Kidney (tissue), 14 donors: ENCODE data around the gene COMMD3. TPM values are rescaled to one million over a fixed set of nuclear protein-coding genes. Genes with fewer than 3 reads are reported as not detected.

Experiments
- DNase-seq, 5 donors: peaks; one replicate each; pipeline ENCODE4 v3.0.0-alpha.2; 2013 to 2020
- FAIRE-seq: peaks from 2 replicates; lab custom pipeline; 2012; peaks lifted over from hg19 to GRCh38; lab: Jason Lieb, UNC
- H3K27ac ChIP-seq, 2 donors: one replicate each; pipeline ENCODE4 v1.7.0; 2013; ENCODE audit warnings: low read depth in 2 of 2, low read length in 2 of 2, inconsistent platforms in 1 of 2
- H3K27me3 ChIP-seq: one replicate; pipeline ENCODE4 v1.7.1; 2013; ENCODE audit warnings: low read length, inconsistent platforms; ENCODE audit not compliant: control insufficient read depth, insufficient read depth
- H3K36me3 ChIP-seq, 3 donors: one replicate each; pipeline versions ENCODE4 v1.7.0 to v1.7.1; 2013; ENCODE audit warnings: low read length in 3 of 3, control low read depth in 1 of 3, inconsistent platforms in 1 of 3; ENCODE audit not compliant: insufficient read depth in 3 of 3, control insufficient read depth in 2 of 3
- H3K4me1 ChIP-seq, 3 donors: one replicate each; pipeline versions ENCODE4 v1.7.0 to v1.7.1; 2013; ENCODE audit warnings: low read length in 3 of 3, inconsistent platforms in 1 of 3, low read depth in 1 of 3; ENCODE audit not compliant: control insufficient read depth in 2 of 3, insufficient read depth in 2 of 3
- H3K4me3 ChIP-seq, 3 donors: one replicate each; pipeline versions ENCODE4 v1.7.0 to v1.8.1; 2013; ENCODE audit warnings: low read length in 3 of 3, control low read depth in 1 of 3, inconsistent platforms in 1 of 3
- H3K9ac ChIP-seq, 3 donors: one replicate each; pipeline versions ENCODE4 v1.7.0 to v1.7.1; 2013; ENCODE audit warnings: low read length in 3 of 3, control low read depth in 1 of 3, inconsistent platforms in 1 of 3
- H3K9me3 ChIP-seq, 3 donors: one replicate each; pipeline versions ENCODE4 v1.7.0 to v1.7.1; 2013; ENCODE audit warnings: low read length in 3 of 3, control low read depth in 1 of 3, inconsistent platforms in 1 of 3; ENCODE audit not compliant: control insufficient read depth in 2 of 3, insufficient read depth in 1 of 3
- intact Hi-C: fragments of 100-400 bp; cut with DNase I; formaldehyde crosslinking; loops from one replicate; pipeline ENCODE4 v1.11.1; 2022
- polyA plus RNA-seq: library from polyadenylated mRNA; stranded (reverse); fragments of 350-450 nt; fragmentation: Illumina TruSeq; extraction: RNeasy Lipid Tissue Mini Kit (QIAGEN cat#74804); gene quantifications from one replicate; pipeline ENCODE4 v1.2.3, GENCODE V29; 2014; ENCODE audit warnings: low read depth, low replicate concordance; ENCODE audit not compliant: insufficient read depth
- total RNA-seq: library from RNA; stranded (reverse); fragmentation: NEBNext Ultra II Directional; extraction: Animal tissue kit (Norgen Biotek cat#: 25700); gene quantifications from one replicate; pipeline ENCODE4 v1.2.1, GENCODE V29; 2021
- TF ChIP-seq, protein P1 (sequence below): IDR thresholded peaks from 3 replicates; pipeline ENCODE4 v1.5.1; 2012; ENCODE audit warnings: mild to moderate bottlenecking, moderate library complexity, borderline replicate concordance; ENCODE audit not compliant: insufficient read depth; ENCODE audit errors: extremely low read depth
- donor health status: control.
- donor health status: control.
- donor health status: control.
- donor health status: control.
- donor health status: control.
- donor health status: DM: yes; HTN: yes; CAD: no.
- donor health status: Normal renal cell carcinoma (clear cell type).

Gene COMMD3
- total and polyA plus RNA-seq, 2 donors from 2014 or later: 46.2 to 72.8 TPM

DNA sequence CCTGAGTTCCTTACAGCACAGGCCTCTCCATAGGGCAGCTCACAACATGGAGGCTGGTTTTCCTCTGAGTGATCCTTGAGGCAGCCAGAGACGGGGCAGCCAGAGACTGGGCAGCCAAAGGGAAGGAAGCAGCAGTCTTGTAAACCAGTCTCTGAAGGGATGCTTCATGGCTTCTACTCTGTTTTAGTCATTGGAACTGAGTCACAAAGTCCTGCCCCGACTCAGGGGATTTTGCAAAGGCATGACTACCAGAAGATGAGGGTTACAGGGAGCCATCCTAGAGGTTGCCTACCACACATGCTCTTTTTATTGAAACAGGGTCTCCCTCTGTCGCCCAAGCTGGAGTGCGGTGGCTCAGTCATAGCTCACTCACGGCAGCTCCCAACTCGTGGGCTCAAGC is 44.4 kb upstream of the COMMD3 start:
- Histone ChIP-seq H3K4me3 (no peak overlapping the region), H3K27me3 (no peaks in the 10 kb centered on the region), H3K9me3 (no peaks in the 10 kb centered on the region), H3K36me3 (no peaks in the 10 kb centered on the region), H3K27ac (no peak overlapping the region), H3K4me1 (no peaks in the 10 kb centered on the region), H3K9ac (no peak overlapping the region)
- intact Hi-C loops: no loop called here
- TF ChIP-seq, protein P1, sequence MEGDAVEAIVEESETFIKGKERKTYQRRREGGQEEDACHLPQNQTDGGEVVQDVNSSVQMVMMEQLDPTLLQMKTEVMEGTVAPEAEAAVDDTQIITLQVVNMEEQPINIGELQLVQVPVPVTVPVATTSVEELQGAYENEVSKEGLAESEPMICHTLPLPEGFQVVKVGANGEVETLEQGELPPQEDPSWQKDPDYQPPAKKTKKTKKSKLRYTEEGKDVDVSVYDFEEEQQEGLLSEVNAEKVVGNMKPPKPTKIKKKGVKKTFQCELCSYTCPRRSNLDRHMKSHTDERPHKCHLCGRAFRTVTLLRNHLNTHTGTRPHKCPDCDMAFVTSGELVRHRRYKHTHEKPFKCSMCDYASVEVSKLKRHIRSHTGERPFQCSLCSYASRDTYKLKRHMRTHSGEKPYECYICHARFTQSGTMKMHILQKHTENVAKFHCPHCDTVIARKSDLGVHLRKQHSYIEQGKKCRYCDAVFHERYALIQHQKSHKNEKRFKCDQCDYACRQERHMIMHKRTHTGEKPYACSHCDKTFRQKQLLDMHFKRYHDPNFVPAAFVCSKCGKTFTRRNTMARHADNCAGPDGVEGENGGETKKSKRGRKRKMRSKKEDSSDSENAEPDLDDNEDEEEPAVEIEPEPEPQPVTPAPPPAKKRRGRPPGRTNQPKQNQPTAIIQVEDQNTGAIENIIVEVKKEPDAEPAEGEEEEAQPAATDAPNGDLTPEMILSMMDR: no peak
- FAIRE-seq (no peak), DNase-seq (no peak)

DNA sequence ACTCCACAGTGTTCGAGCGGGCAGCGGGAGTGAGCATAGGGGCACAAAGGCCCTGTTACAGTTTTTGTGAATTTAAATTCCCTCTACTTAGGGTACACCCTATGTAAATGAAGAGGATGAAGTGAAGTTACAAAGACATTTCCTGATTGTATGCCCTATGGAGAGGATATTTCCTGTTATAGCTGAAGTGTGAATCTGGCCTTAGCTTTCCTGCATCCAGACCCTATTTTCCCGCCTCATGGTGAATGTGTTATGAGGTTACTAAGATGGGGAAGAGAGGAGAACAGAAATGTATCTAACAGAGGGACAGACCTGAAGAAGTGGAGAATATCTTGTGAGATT is 37.8 kb upstream of the COMMD3 start:
- Histone ChIP-seq H3K27me3 (no peaks in the 10 kb centered on the region), H3K4me3 (no peak overlapping the region), H3K36me3 (no peaks in the 10 kb centered on the region), H3K9me3 (no peaks in the 10 kb centered on the region), H3K4me1 (no peaks in the 10 kb centered on the region), H3K9ac (no peak overlapping the region), H3K27ac (no peak overlapping the region)
- intact Hi-C loops: no loop called here
- FAIRE-seq: no peak
- DNase-seq: no peak
- TF ChIP-seq, protein P1: no peak

DNA sequence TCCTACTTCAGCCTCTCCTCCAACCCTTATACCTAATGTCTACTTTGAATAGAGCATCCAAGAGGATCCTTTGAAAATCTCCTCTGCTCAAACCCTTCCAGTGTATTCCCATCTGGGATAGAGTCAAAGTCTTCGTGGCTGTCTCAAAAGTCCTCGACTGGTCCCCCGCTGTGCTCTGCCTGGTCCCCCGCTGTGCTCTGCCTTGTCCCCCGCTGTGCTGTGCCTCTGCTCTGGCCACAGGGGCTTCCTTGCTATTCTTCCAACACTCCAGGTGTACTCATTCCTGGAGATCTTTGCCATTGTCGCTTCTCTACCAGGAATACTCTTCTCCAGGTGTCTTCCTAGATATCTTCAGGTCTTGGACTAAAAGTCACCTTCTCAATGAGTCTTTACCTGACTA is 36.1 kb upstream of the COMMD3 start:
- H3K9ac ChIP-seq: no peak overlapping the region
- H3K4me1 ChIP-seq: no peaks in the 10 kb centered on the region
- FAIRE-seq (no peak), DNase-seq (no peak)
- no peaks in the 10 kb centered on the region for H3K27me3 ChIP-seq
- H3K27ac ChIP-seq: no peak overlapping the region
- no peak overlapping the region for H3K4me3 ChIP-seq
- no peaks in the 10 kb centered on the region for H3K9me3 ChIP-seq
- intact Hi-C loops: no loop called here
- H3K36me3 ChIP-seq: no peaks in the 10 kb centered on the region
- TF ChIP-seq, protein P1: no peak

DNA sequence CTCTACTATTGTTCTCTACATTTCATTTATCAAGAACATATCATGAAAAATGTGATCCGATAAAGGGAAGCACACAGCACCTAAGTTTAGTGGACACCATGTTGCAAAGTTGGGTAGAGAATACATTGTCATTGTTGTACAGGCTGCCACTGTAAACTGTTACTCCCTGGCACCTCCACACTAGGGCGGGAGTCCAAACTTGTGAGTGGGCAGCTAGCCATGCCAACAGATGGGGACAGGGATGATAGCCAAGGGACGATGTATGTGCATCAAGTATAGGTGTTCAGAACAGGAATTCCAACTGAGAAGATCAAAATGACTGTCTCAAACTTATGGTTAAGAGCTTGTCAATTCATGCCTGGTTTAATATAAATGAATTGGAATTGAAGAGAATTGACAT is 31.1 kb upstream of the COMMD3 start:
- H3K27ac ChIP-seq: no peak overlapping the region
- no peaks in the 10 kb centered on the region for H3K27me3 ChIP-seq
- TF ChIP-seq, protein P1: no peak
- intact Hi-C loops: no loop called here
- H3K9ac ChIP-seq: no peak overlapping the region
- H3K4me3 ChIP-seq: no peak overlapping the region
- DNase-seq (no peak), FAIRE-seq (no peak)
- no peaks in the 10 kb centered on the region for H3K9me3 ChIP-seq
- H3K4me1 ChIP-seq: no peaks in the 10 kb centered on the region
- H3K36me3 ChIP-seq: no peaks in the 10 kb centered on the region
